ENCODE results near the gene ZNF536. TPM values are rescaled to one million over a fixed set of nuclear protein-coding genes. Genes with fewer than 3 reads are reported as not detected.

ZNF536 gene
- total and polyA plus RNA-seq, 2 of the 13 experiments (the other 11 are each of a cell fraction or from before 2014, with no cell fraction given) = not detected

- TF ChIP-seq SALL1 (CRISPR knock-in tag; IDR thresholded peaks at IDR 0.05) = no peak
- no peak for TF ChIP-seq PRDM10 (CRISPR knock-in tag; IDR thresholded peaks at IDR 0.05; ENCODE audit: low read depth)
- no peak for TF ChIP-seq TBX2 (CRISPR knock-in tag; IDR thresholded peaks at IDR 0.05; ENCODE audit: borderline replicate concordance)
- no peak for TF ChIP-seq MTF1 (CRISPR knock-in tag; IDR thresholded peaks at IDR 0.05)
- TF ChIP-seq PAF1 (CRISPR knock-in tag; IDR thresholded peaks at IDR 0.05) = no peak
- TF ChIP-seq RFX1 (IDR thresholded peaks at IDR 0.05) = no peak
- no peak for TF ChIP-seq KLF16 (CRISPR knock-in tag; IDR thresholded peaks at IDR 0.05)
- TF ChIP-seq HMGA1 (CRISPR knock-in tag; conservative IDR thresholded peaks at IDR 0.05) = no peak
Measured at GRCh38 chr19:30443531-30444252, 71.5 kb downstream of the ZNF536 start (continued).

GRCh38 chr19:30444253-30444671 is 72.1 kb downstream of the ZNF536 start:
- intact Hi-C loops (cut with micrococcal nuclease; ENCODE audit: unreplicated experiment) = no loop called here
- H3K4me3 ChIP-seq (replicated peaks in 1 of 3; ENCODE audit: insufficient read depth in 1 of 3, low read depth in 2 of 3, low read length in 3 of 3) = no peak overlapping the region
- DNase-seq (ENCODE audit: low spot score) (no peak), ATAC-seq (no peak), FAIRE-seq (no peak)
- TF ChIP-seq ZNF564 (CRISPR knock-in tag; IDR thresholded peaks at IDR 0.05) = no peak
- no peaks in the 10 kb centered on the region for H3K36me3 ChIP-seq (replicated peaks in 1 of 2; ENCODE audit: control insufficient read depth in 1 of 2, insufficient read depth in 2 of 2, low read length in 2 of 2)
- WGBS (ENCODE audit: low lambda C conversion rate) = 63% methylated on average over 25 of the region's 37 CpGs
- H3K79me2 ChIP-seq (ENCODE audit: insufficient read depth, low read length) = no peaks in the 10 kb centered on the region
- no peak overlapping the region for H3K9ac ChIP-seq (ENCODE audit: insufficient read depth, low read depth, low read length)
- no peak overlapping the region for H2AFZ ChIP-seq (ENCODE audit: low read length)
- CTCF ChIA-PET (ENCODE audit: low intra/inter-chr PET ratio, low total read pairs) = no interaction called here
- H3K4me1 ChIP-seq (ENCODE audit: insufficient read depth, low read length) = no peaks in the 10 kb centered on the region
- BruUV-seq (replicated peaks) = no TSS peak
- no peak overlapping the region for H3K27ac ChIP-seq (ENCODE audit: extremely low read length, insufficient read depth, low read length)
- no peak overlapping the region for H3K4me2 ChIP-seq (ENCODE audit: low read depth, low read length)
- in situ Hi-C loops (cut with HindIII; ENCODE audit: extremely low pct_ligation_motif_present, low pct_unique_long_range_greater_than_20kb) = no loop called here
- no peaks in the 10 kb centered on the region for H4K20me1 ChIP-seq (ENCODE audit: insufficient read depth, low read length)
- no peaks in the 10 kb centered on the region for H3K9me3 ChIP-seq (ENCODE audit: low read length)
- POLR2A ChIA-PET = no interaction called here
- peaks cover under 1 to 27% of the 10 kb centered on the region in 2 experiments; a peak in 4 of 5 replicates for H3K27me3 ChIP-seq (ENCODE audit: control insufficient read depth in 1 of 2, insufficient read depth in 2 of 2, low read length in 2 of 2)
